KOPT-K1 (cell line): Measurements from ENCODE around the gene PLXNC1.
A peak's percentile ranks its signal among the peaks of the same experiment; 100 is the strongest.

ENCODE experiments used
- H3K27ac ChIP-seq: fragments of 200-600 bp; sonication (generic); 2 replicates; pipeline ENCODE4 v1.5.1; 2016; ENCODE audit warnings: antibody characterized with exemption, mild to moderate bottlenecking, low read depth, low read length; ENCODE audit not compliant: poor library complexity, severe bottlenecking
- H3K36me3 ChIP-seq: fragments of 200-600 bp; sonication (generic); 2 replicates; pipeline ENCODE4 v1.5.1; 2017; ENCODE audit warnings: antibody characterized with exemption, mild to moderate bottlenecking, low read length, moderate library complexity; ENCODE audit not compliant: insufficient read depth
- H3K9me3 ChIP-seq: fragments of 200-600 bp; sonication (generic); 2 replicates; pipeline ENCODE4 v1.5.1; 2017; ENCODE audit warnings: antibody characterized with exemption, low read length, mild to moderate bottlenecking; ENCODE audit not compliant: insufficient read depth, poor library complexity, severe bottlenecking

The PLXNC1 gene

DNA sequence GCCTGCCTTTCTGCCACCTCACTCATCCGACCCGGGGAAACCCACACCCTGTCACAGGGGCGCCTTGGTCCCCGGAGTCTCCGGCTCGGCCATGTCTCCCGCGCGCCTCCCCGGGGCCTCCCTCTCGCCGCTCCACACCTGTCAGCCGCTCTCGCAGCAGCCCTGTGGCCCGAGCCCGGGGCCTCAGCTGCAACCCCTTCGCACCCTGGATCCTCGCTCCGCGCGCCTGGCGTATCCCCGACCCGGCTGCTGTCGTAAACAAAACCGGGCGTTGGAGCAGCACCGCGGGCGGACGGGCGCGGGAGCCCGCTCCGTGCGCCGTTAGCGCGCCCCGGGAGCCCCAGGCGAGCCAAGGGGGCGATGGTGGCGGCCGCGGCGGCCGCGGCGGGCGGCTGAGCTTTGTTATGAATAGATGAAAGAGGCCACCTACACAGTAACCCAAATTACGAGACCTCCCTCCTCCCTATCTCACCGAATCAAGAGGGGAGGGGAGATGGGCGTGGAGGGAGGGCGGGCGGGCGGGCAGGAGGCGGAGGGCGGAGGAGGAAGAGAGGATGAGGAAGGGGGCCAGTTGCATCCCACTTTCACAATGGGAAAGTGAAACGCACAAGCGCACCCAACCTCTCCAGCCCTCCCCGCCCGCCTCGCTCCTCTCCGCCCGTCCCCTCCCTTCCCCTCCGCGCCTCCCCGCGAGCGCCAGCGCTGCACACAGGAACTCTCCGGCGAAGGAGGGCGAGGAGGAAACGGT, at the start of gene PLXNC1:
PLXNC1 (plus strand) TSS at position 587 of the 748 bp plus-strand sequence. CDS start 395 bp downstream, outside the sequence.
- Histone ChIP-seq H3K9me3 (no peaks in the 10 kb centered on the region), H3K27ac (no peak within 1 kb of the TSS), H3K36me3 (no peaks in the 10 kb centered on the region)

- Histone ChIP-seq H3K9me3 (no peaks in the 10 kb centered on the region), H3K36me3 (no peaks in the 10 kb centered on the region), H3K27ac (no peak overlapping the region)
Measured at GRCh38 chr12:94099191-94099590, 49.2 kb upstream of the PLXNC1 start.

GRCh38 chr12:94099632-94100031, 48.7 kb upstream of the PLXNC1 start:
- H3K9me3 ChIP-seq, result no peaks in the 10 kb centered on the region
- H3K36me3 ChIP-seq, result no peaks in the 10 kb centered on the region
- H3K27ac ChIP-seq, result no peak overlapping the region

DNA sequence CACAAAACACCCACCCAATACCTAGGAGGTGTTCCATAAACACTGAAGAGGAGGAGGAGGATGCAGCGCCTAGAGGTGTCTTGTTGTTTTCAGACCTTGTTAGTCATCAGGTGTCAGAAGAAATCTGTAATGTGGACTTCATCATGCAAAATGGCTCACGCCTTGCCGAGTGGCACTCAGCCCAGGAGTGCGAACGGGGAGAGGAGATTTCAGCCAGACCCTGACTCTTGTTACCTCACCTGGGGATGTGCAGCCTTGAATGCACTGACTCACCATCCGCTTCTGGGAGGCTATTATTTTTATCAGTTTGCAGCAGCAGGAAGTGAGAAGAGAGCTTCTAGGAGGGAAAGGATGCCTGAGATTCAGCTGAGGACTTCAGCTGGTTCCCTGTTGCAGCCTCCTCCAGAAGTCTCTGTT, 48.2 kb upstream of the PLXNC1 start:
- H3K36me3 ChIP-seq, result no peaks in the 10 kb centered on the region
- H3K9me3 ChIP-seq, result no peaks in the 10 kb centered on the region
- H3K27ac ChIP-seq, result no peak overlapping the region

GRCh38 chr12:94100990-94101737, 47.2 kb upstream of the PLXNC1 start:
- H3K27ac ChIP-seq, result peak overlapping the region; percentile 48
- no peaks in the 10 kb centered on the region for H3K9me3 ChIP-seq
- H3K36me3 ChIP-seq, result no peaks in the 10 kb centered on the region

- Histone ChIP-seq H3K9me3 (no peaks in the 10 kb centered on the region), H3K27ac (peak overlapping the region; percentile 48), H3K36me3 (no peaks in the 10 kb centered on the region)
Measured at GRCh38 chr12:94101738-94102660, 46.4 kb upstream of the PLXNC1 start.

- Histone ChIP-seq H3K36me3 (no peaks in the 10 kb centered on the region), H3K9me3 (no peaks in the 10 kb centered on the region), H3K27ac (no peak overlapping the region)
Measured at GRCh38 chr12:94103986-94104385, 44.4 kb upstream of the PLXNC1 start.

GRCh38 chr12:94107910-94108309, 40.5 kb upstream of the PLXNC1 start:
- Histone ChIP-seq H3K9me3 (no peaks in the 10 kb centered on the region), H3K36me3 (no peaks in the 10 kb centered on the region)

DNA sequence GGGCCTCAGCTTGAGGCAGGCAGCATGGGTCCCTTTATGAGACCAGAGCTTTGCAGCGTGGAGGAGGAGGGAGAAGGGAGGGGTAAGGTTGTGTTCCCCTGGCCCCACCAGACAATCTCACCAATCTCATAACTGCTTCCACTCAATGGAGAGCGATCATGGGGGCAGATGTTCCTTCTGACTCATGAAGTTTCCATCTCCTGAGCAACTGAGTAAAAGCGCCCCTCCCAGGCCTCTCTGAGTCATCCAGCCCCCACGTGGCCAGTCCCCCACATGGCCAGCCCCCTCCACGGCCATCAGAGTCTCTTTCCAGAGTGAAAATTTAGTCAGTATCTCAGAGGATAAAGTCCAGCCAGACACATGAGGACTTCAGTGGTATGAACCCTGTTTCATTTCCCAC, 39.2 kb upstream of the PLXNC1 start:
- Histone ChIP-seq H3K9me3 (no peaks in the 10 kb centered on the region), H3K27ac (no peak overlapping the region), H3K36me3 (no peaks in the 10 kb centered on the region)

More at GRCh38 chr12:94107910-94108309, 40.5 kb upstream of the PLXNC1 start:
- H3K27ac ChIP-seq, result no peak overlapping the region

DNA sequence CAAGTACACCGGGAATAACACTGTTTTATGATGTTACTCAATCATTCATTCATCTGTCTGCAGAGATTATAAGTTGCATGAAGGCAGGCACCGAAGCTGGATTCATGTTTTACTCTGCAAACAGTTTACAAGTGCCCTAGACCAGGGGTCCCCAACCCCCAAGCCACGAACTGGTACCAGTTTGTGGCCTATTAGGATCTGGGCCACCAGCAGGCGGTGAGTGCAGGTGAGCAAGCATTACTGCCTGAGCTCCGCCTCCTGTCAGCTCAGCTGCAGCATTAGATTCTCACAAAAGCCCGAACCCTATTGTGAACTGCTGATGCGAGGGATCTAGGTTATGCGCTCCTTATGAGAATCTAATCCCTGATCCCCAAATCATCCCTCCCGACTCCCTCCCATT, 38.1 kb upstream of the PLXNC1 start:
- no peaks in the 10 kb centered on the region for H3K36me3 ChIP-seq

GRCh38 chr12:94111302-94111701, 37.1 kb upstream of the PLXNC1 start:
- no peak overlapping the region for H3K27ac ChIP-seq
- H3K36me3 ChIP-seq, result no peaks in the 10 kb centered on the region
- H3K9me3 ChIP-seq, result no peaks in the 10 kb centered on the region

More for the DNA sequence above, 38.1 kb upstream of the PLXNC1 start:
- H3K9me3 ChIP-seq, result no peaks in the 10 kb centered on the region
- no peak overlapping the region for H3K27ac ChIP-seq

- no peaks in the 10 kb centered on the region for H3K36me3 ChIP-seq
- H3K27ac ChIP-seq, result no peak overlapping the region
- no peaks in the 10 kb centered on the region for H3K9me3 ChIP-seq
Measured at GRCh38 chr12:94112121-94112520, 36.3 kb upstream of the PLXNC1 start.

DNA sequence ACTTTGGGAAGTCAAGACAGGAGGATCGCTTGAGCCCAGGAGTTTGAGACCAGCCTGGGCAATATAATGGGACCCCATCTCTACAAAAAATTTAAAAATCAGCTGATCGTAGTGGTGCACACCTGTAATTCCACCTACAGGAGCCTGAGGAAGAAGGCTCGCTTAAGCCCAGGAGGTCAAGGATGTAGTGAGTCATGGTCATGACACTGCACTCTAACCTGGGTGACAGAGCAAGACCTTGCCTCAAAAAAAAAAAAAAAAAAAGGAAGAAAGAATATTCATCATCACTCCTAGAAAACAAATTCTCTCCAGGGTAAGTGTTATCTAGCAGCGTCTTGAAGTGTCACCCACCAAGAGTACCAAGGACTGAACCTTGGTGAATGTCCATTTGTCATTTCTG, 34.2 kb upstream of the PLXNC1 start:
- no peaks in the 10 kb centered on the region for H3K9me3 ChIP-seq
- H3K36me3 ChIP-seq, result no peaks in the 10 kb centered on the region
- no peak overlapping the region for H3K27ac ChIP-seq

DNA sequence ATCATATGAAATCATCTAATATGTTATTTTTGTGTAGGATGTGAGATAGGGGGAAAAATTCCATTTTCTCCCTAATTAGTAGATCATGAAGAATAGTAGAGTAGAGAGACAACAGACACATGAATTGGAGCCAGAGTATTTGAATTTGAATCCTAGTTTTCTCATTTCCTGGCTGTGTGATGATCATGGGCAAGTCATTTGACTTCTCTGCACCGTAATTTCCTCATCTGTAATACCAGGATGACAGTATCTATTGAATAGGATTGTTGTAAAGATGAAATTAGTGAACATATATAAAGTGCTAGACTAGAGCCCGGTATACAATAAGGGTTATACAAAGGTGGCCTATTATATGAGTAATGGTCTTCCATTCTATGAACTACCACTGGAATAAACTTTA, 32.2 kb upstream of the PLXNC1 start:
- Histone ChIP-seq H3K36me3 (no peaks in the 10 kb centered on the region), H3K27ac (no peak overlapping the region), H3K9me3 (no peaks in the 10 kb centered on the region)

- no peaks in the 10 kb centered on the region for H3K36me3 ChIP-seq
- H3K9me3 ChIP-seq, result no peaks in the 10 kb centered on the region
- no peak overlapping the region for H3K27ac ChIP-seq
Measured at GRCh38 chr12:94121886-94122285, 26.5 kb upstream of the PLXNC1 start.
